ENCODE results near the gene LIPN.

- TF ChIP-seq CTCF (IDR thresholded peaks at IDR 0.05; ENCODE audit: insufficient read depth, low read length, poor library complexity, severe bottlenecking) = no peak
- TF ChIP-seq EZH2phosphoT487 (conservative IDR thresholded peaks at IDR 0.05; ENCODE audit: low read length) = no peak
Observed at GRCh38 chr10:88809621-88810020, 49.8 kb downstream of the LIPN start.
